ENCODE measurements around the gene CDH23. TPM values are rescaled to one million over a fixed set of nuclear protein-coding genes. Genes with fewer than 3 reads are reported as not detected.

CDH23 gene
- total RNA-seq, 2 donors from 2014 or later: 3.9 to 74.8 TPM

GRCh38 chr10:71694039-71694501, 297.4 kb downstream of the CDH23 start:
- no peaks in the 10 kb centered on the region for H3K36me3 ChIP-seq
- H3K27ac ChIP-seq: peak overlapping the region in 1 of 2 donors; percentile 6
- intact Hi-C loops (cut with DNase I): no loop called here
- no peaks in the 10 kb centered on the region for H3K9me3 ChIP-seq
- no peaks in the 10 kb centered on the region for H3K4me1 ChIP-seq (replicated peaks)
- WGBS: 75% methylated on average over 18 of the region's 18 CpGs
- DNase-seq (ENCODE audit: low spot score): no peak
- H3K4me3 ChIP-seq: no peak overlapping the region
- no peak for TF ChIP-seq POLR2A (IDR thresholded peaks at IDR 0.05)
- TF ChIP-seq, protein P1, sequence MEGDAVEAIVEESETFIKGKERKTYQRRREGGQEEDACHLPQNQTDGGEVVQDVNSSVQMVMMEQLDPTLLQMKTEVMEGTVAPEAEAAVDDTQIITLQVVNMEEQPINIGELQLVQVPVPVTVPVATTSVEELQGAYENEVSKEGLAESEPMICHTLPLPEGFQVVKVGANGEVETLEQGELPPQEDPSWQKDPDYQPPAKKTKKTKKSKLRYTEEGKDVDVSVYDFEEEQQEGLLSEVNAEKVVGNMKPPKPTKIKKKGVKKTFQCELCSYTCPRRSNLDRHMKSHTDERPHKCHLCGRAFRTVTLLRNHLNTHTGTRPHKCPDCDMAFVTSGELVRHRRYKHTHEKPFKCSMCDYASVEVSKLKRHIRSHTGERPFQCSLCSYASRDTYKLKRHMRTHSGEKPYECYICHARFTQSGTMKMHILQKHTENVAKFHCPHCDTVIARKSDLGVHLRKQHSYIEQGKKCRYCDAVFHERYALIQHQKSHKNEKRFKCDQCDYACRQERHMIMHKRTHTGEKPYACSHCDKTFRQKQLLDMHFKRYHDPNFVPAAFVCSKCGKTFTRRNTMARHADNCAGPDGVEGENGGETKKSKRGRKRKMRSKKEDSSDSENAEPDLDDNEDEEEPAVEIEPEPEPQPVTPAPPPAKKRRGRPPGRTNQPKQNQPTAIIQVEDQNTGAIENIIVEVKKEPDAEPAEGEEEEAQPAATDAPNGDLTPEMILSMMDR (IDR thresholded peaks at IDR 0.05): no peak
- no peak for TF ChIP-seq POLR2AphosphoS5 (IDR thresholded peaks at IDR 0.05)
- no peaks in the 10 kb centered on the region for H3K27me3 ChIP-seq (replicated peaks; ENCODE audit: insufficient read depth)

DNA sequence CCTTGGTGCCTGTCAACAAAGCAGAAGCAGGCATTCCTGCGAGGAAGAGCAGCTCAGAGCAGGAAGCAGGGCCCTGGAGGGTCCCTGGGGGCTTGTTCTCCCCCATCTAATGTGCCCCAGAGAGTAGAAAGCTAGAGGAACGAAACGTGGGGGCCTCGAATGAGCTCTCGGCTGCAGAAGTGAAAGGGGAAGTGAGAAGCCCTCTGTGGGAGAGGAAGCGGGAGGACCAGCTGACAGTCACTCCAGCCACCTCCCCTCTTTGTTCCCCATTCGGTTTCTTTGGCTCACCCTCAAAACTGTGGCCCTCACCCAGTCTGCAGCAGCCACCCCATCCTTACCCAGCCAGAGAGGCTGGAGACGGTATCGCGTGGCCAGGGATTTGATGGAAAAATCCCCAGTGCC, 297.8 kb downstream of the CDH23 start:
- H3K4me1 ChIP-seq (replicated peaks): no peaks in the 10 kb centered on the region
- no peak overlapping the region for H3K4me3 ChIP-seq
- 76% methylated on average over 10 of the region's 10 CpGs for WGBS
- no peaks in the 10 kb centered on the region for H3K36me3 ChIP-seq
- intact Hi-C loops (cut with DNase I): no loop called here
- no peaks in the 10 kb centered on the region for H3K9me3 ChIP-seq
- H3K27me3 ChIP-seq (replicated peaks; ENCODE audit: insufficient read depth): no peaks in the 10 kb centered on the region
- H3K27ac ChIP-seq: no peak overlapping the region
- TF ChIP-seq POLR2AphosphoS5 (IDR thresholded peaks at IDR 0.05) (no peak), POLR2A (IDR thresholded peaks at IDR 0.05) (no peak)
- TF ChIP-seq, protein P1 (IDR thresholded peaks at IDR 0.05): no peak
- no peak for DNase-seq (ENCODE audit: low spot score)

GRCh38 chr10:71695502-71696476, 299.1 kb downstream of the CDH23 start:
- no peak for DNase-seq (ENCODE audit: low spot score)
- no peaks in the 10 kb centered on the region for H3K27me3 ChIP-seq (replicated peaks; ENCODE audit: insufficient read depth)
- TF ChIP-seq, protein P1 (IDR thresholded peaks at IDR 0.05): no peak
- TF ChIP-seq POLR2AphosphoS5 (IDR thresholded peaks at IDR 0.05) (no peak), POLR2A (IDR thresholded peaks at IDR 0.05) (no peak)
- H3K27ac ChIP-seq: no peak overlapping the region
- no peaks in the 10 kb centered on the region for H3K9me3 ChIP-seq
- no peaks in the 10 kb centered on the region for H3K4me1 ChIP-seq (replicated peaks)
- WGBS: 81% methylated on average over 14 of the region's 14 CpGs
- intact Hi-C loops (cut with DNase I): no loop called here
- H3K36me3 ChIP-seq: no peaks in the 10 kb centered on the region
- H3K4me3 ChIP-seq: no peak overlapping the region

DNA sequence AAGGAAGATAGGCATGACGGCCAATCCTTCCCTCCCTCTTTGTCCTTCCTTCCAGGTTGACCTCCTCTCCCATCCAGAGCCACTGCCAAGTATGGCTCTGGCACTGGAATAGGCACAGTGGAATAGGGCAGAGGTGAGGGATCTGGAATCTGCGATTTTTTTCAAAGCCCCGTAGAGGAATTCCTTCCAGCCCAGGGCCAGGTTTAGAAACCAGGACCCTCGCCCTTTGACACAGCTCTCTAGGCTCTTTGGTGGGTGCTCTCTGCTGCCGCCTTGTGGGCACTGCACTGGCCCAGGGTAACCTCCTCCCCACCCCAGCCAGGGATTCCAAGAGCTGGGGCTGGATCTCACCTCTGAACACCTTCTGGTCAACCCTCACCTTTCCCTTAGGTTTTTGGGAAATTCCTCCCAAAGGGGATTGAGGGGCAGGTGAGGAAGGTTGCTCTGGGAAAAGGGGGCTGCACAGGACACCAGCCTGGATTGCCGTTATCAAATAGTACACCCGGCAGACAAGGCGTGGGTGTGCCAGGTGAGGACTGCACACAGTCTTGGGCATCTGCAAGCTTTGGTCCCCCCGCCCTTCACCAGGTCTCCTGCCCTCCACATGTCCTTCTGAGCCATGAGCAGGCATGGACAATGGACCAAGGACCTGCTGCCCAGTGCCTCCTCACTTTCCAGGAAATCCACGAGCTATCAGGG, 300.1 kb downstream of the CDH23 start:
- H3K9me3 ChIP-seq: no peaks in the 10 kb centered on the region
- intact Hi-C loops (cut with DNase I): no loop called here
- TF ChIP-seq, protein P1 (IDR thresholded peaks at IDR 0.05): peak; percentile 54 to 76 (median 58)
- no peak for TF ChIP-seq POLR2AphosphoS5 (IDR thresholded peaks at IDR 0.05)
- no peaks in the 10 kb centered on the region for H3K36me3 ChIP-seq
- WGBS: 63% methylated on average over 10 of the region's 10 CpGs
- no peaks in the 10 kb centered on the region for H3K4me1 ChIP-seq (replicated peaks)
- no peak overlapping the region for H3K4me3 ChIP-seq
- H3K27ac ChIP-seq: no peak overlapping the region
- no peak for DNase-seq (ENCODE audit: low spot score)
- H3K27me3 ChIP-seq (replicated peaks; ENCODE audit: insufficient read depth): no peaks in the 10 kb centered on the region
